K562 (cell line): ENCODE data around the gene ARHGEF6. TPM values are rescaled to one million over a fixed set of nuclear protein-coding genes. Genes with fewer than 3 reads are reported as not detected.

Experiments
- ATAC-seq: fragments of 200-7000 bp; cut with Tn5 transposase; 3 replicates; pipeline ENCODE4 v1.9.1; 2020; ENCODE audit warnings: moderate library complexity
- BruUV-seq: library from RNA; stranded (reverse); fragments of 400-500 nt; replicated peaks from 2 replicates; lab custom pipeline; 2021; lab: Mats Ljungman, UMichigan
- CTCF ChIA-PET: fragments of 300-600 bp; formaldehyde crosslinking; extraction: SDS; loops from one replicate; lab custom pipeline; 2021; ENCODE audit warnings: low intra/inter-chr PET ratio; lab: Yijun Ruan, JAX
- POLR2A ChIA-PET: fragments of 300-600, 350-650 bp; sonication (Branson Sonifier 250); formaldehyde crosslinking; extraction: SDS; loops from one replicate; lab custom pipeline; 2021; ENCODE audit warnings: antibody characterized with exemption, inconsistent platforms; lab: Yijun Ruan, JAX
- DNase-seq, 4 experiments: peaks; one replicate each; pipeline versions ENCODE4 v3.0.0 to v3.0.0-alpha.2; 2011 to 2018; ENCODE audit warnings: low spot score in 3 of 4, mixed read lengths in 3 of 4; ENCODE audit errors: extremely low read depth in 1 of 4
- FAIRE-seq: peaks from 2 replicates; lab custom pipeline; 2011; peaks lifted over from hg19 to GRCh38; lab: Jason Lieb, UNC
- H2AFZ ChIP-seq: 2 replicates; pipeline ENCODE4 v1.6.0; 2011; ENCODE audit warnings: low read depth, low read length, control low read depth, inconsistent platforms
- H3K27ac ChIP-seq: fragments of 200-600 bp; 3 replicates; pipeline ENCODE4 v1.8.0; 2011; ENCODE audit warnings: low read depth, mild to moderate bottlenecking, control low read depth, inconsistent platforms, low read length, moderate library complexity, mixed read lengths; ENCODE audit errors: extremely low read depth
- H3K27me3 ChIP-seq, 2 experiments: fragments of 300-600 bp in 1 of 2; 2 replicates in 1 of 2; 3 replicates in 1 of 2; pipeline versions ENCODE4 v1.6.0 to v1.8.0; 2011; ENCODE audit warnings: inconsistent platforms in 2 of 2, low read length in 2 of 2, mild to moderate bottlenecking in 1 of 2, mixed read lengths in 1 of 2, moderate library complexity in 1 of 2; ENCODE audit not compliant: control insufficient read depth in 2 of 2, insufficient read depth in 2 of 2
- H3K36me3 ChIP-seq: fragments of 300-600 bp; 3 replicates; pipeline ENCODE4 v1.8.0; 2011; ENCODE audit warnings: mild to moderate bottlenecking, low read length, inconsistent platforms; ENCODE audit not compliant: control insufficient read depth, insufficient read depth
- H3K4me1 ChIP-seq, 2 experiments: fragments of 200-600 bp in 1 of 2; replicated peaks in 1 of 2; 2 replicates in 1 of 2; 3 replicates in 1 of 2; pipeline versions ENCODE4 v1.5.1 to v1.8.0; 2011; ENCODE audit warnings: inconsistent platforms in 2 of 2, low read length in 2 of 2, mild to moderate bottlenecking in 1 of 2, mixed read lengths in 1 of 2, moderate library complexity in 1 of 2; ENCODE audit not compliant: control insufficient read depth in 2 of 2, insufficient read depth in 2 of 2
- H3K4me2 ChIP-seq: 2 replicates; pipeline ENCODE4 v1.6.1; 2011; ENCODE audit warnings: low read length, control low read depth, inconsistent platforms, mixed read lengths; ENCODE audit not compliant: insufficient read depth
- H3K4me3 ChIP-seq: fragments of 200-600 bp; sonication (generic), shearing (Covaris generic); 2 replicates; pipeline ENCODE4 v1.5.1; 2016; ENCODE audit warnings: control low read depth, inconsistent platforms
- H3K79me2 ChIP-seq: fragments of 200-600 bp; 3 replicates; pipeline ENCODE4 v1.8.0; 2011; ENCODE audit warnings: low read length, inconsistent platforms; ENCODE audit not compliant: control insufficient read depth, insufficient read depth
- H3K9ac ChIP-seq, 2 experiments: 2 replicates each; pipeline versions ENCODE4 v1.6.0 to v1.6.1; 2011; ENCODE audit warnings: low read depth in 2 of 2, low read length in 2 of 2, control low read depth in 1 of 2, inconsistent platforms in 1 of 2, mild to moderate bottlenecking in 1 of 2, mixed read lengths in 1 of 2; ENCODE audit not compliant: insufficient read depth in 1 of 2
- H3K9me1 ChIP-seq: one replicate; pipeline ENCODE4 v1.6.0; 2011; ENCODE audit warnings: inconsistent platforms, mild to moderate bottlenecking, low read length, moderate library complexity; ENCODE audit not compliant: control insufficient read depth, insufficient read depth
- H3K9me3 ChIP-seq: replicated peaks from 2 replicates; pipeline ENCODE4 v1.5.1; 2011; ENCODE audit warnings: low read depth, low read length, inconsistent platforms; ENCODE audit not compliant: control insufficient read depth, insufficient read depth
- H4K20me1 ChIP-seq: replicated peaks from 2 replicates; pipeline ENCODE4 v1.6.1; 2011; ENCODE audit warnings: low read length, inconsistent platforms, mixed read lengths; ENCODE audit not compliant: control insufficient read depth, insufficient read depth
- BHLHE40 ChIP-seq: IDR thresholded peaks from 2 replicates; pipeline ENCODE4 v1.6.1; 2011; ENCODE audit warnings: low read length, improper control_type of control experiment
- EP300 ChIP-seq: IDR thresholded peaks from 2 replicates; pipeline ENCODE4 v1.6.1; 2012; ENCODE audit warnings: low read length, improper control_type of control experiment
- HLTF ChIP-seq: fragments of 450-650 bp; IDR thresholded peaks from 2 replicates; pipeline ENCODE4 v1.6.1; 2016
- KAT8 ChIP-seq: fragments of 450-650 bp; IDR thresholded peaks from 2 replicates; pipeline ENCODE4 v1.6.1; 2016; ENCODE audit warnings: low read depth, mild to moderate bottlenecking
- KDM4B ChIP-seq, 2 experiments: fragments of 450-650 bp in 1 of 2; sonication (generic) in 1 of 2; IDR thresholded peaks; 2 replicates each; pipeline ENCODE4 v1.6.1; 2016 to 2017; ENCODE audit warnings: borderline replicate concordance in 2 of 2, antibody characterized with exemption in 1 of 2, low read depth in 1 of 2, mild to moderate bottlenecking in 1 of 2
- POLR2B ChIP-seq: fragments of 450-650 bp; IDR thresholded peaks from 2 replicates; pipeline ENCODE4 v1.6.1; 2018; ENCODE audit warnings: low read depth; ENCODE audit not compliant: partially characterized antibody
- RBM25 ChIP-seq: fragments of 200-400 bp; formaldehyde crosslinking; IDR thresholded peaks from 2 replicates; pipeline ENCODE4 v1.6.1; 2018; ENCODE audit warnings: low read length, low read depth, moderate library complexity; ENCODE audit not compliant: severe bottlenecking
- SLC30A9 ChIP-seq: fragments of 250-450 bp; sonication (Bioruptor Pico); IDR thresholded peaks from 2 replicates; pipeline ENCODE4 v1.8.0; 2022; ENCODE audit warnings: mild to moderate bottlenecking, moderate library complexity
- TAF7 ChIP-seq: fragments of 450-650 bp; IDR thresholded peaks from 2 replicates; pipeline ENCODE4 v1.6.1; 2016; ENCODE audit warnings: missing genetic modification characterization, missing compliant biosample characterization
- TCF7 ChIP-seq: sonication (generic); IDR thresholded peaks from 2 replicates; pipeline ENCODE4 v1.6.1; 2016; ENCODE audit warnings: antibody characterized with exemption, borderline replicate concordance
- TSC22D4 ChIP-seq: fragments of 450-650 bp; IDR thresholded peaks from 2 replicates; pipeline ENCODE4 v1.6.1; 2016; ENCODE audit warnings: missing genetic modification characterization, missing biosample characterization, control low read depth
- ZKSCAN8 ChIP-seq: fragments of 200-800 bp; sonication (Bioruptor generic); IDR thresholded peaks from 2 replicates; pipeline ENCODE4 v1.6.1; 2016; ENCODE audit warnings: missing genetic modification characterization, missing compliant biosample characterization
- ZNF561 ChIP-seq: fragments of 450-650 bp; formaldehyde crosslinking; conservative IDR thresholded peaks from 2 replicates; pipeline ENCODE4 v1.4.0; 2020; ENCODE audit warnings: mild to moderate bottlenecking, moderate library complexity
- ZNF668 ChIP-seq: fragments of 250-450 bp; sonication (Bioruptor Pico); IDR thresholded peaks from 2 replicates; pipeline ENCODE4 v1.8.0; 2022; ENCODE audit warnings: mild to moderate bottlenecking, inconsistent platforms
- ZSCAN29 ChIP-seq: fragments of 450-650 bp; IDR thresholded peaks from 2 replicates; pipeline ENCODE4 v1.6.1; 2017
- WGBS: fragments of 100-300 bp; shearing (Covaris generic); methylation state at CpG from one replicate; pipeline ENCODE4 v1.1.6; 2016; ENCODE audit warnings: low coverage, mixed read lengths; ENCODE audit not compliant: insufficient coverage; ENCODE audit errors: missing lambda C conversion rate; 5-methylcytosine and 5-hydroxymethylcytosine counted together
- in situ Hi-C: fragments of 300-500 bp; cut with MboI; formaldehyde crosslinking; loops from 4 replicates; pipeline ENCODE4 v1.15.0; 2018; ENCODE audit warnings: inconsistent platforms, mixed read lengths
- intact Hi-C: fragments of 100-400 bp; cut with micrococcal nuclease; formaldehyde crosslinking; loops from 2 replicates; pipeline ENCODE4 v1.14.2; 2022
- polyA plus RNA-seq, 8 experiments: library from polyadenylated mRNA; depleted of rRNA in 4 of 8; stranded (reverse) in 5 of 8; unstranded in 3 of 8; fragments of >200 nt; fragmentation: Nextera tagmentation in 2 of 8; fragmentation: Illumina TruSeq in 1 of 8; extraction: Ambion mirVana in 2 of 8; extraction: Trizol in 1 of 8; gene quantifications; 2 replicates each; pipeline versions ENCODE4 v1.2.1 to v1.2.3, GENCODE V29; 2011 to 2014; ENCODE audit warnings: inconsistent platforms in 1 of 8, missing spikeins in 1 of 8
- total RNA-seq, 7 experiments: library from RNA; depleted of rRNA in 6 of 7; stranded (reverse); fragments of >200 nt in 6 of 7; fragmentation: Illumina TruSeq in 2 of 7; extraction: Trizol in 2 of 7; gene quantifications; 2 replicates each; pipeline versions ENCODE4 v1.2.1 to v1.2.3, GENCODE V29; 2011 to 2021; ENCODE audit warnings: low replicate concordance in 1 of 7
- TF ChIP-seq, protein P1 (sequence below): fragments of 250-450 bp; sonication (Bioruptor Pico); IDR thresholded peaks from 2 replicates; pipeline ENCODE4 v1.4.0; 2020; ENCODE audit warnings: mild to moderate bottlenecking, moderate library complexity
- TF ChIP-seq, protein P2 (sequence below): IDR thresholded peaks from 2 replicates; pipeline ENCODE4 v1.6.1; 2011; ENCODE audit not compliant: insufficient read length; ENCODE audit errors: extremely low read depth

ARHGEF6 gene
- total and polyA plus RNA-seq, 9 of the 15 experiments (the other 6 are each of a cell fraction or from before 2014, with no cell fraction given): 2.9 to 22.1 (median 13.3) TPM

DNA sequence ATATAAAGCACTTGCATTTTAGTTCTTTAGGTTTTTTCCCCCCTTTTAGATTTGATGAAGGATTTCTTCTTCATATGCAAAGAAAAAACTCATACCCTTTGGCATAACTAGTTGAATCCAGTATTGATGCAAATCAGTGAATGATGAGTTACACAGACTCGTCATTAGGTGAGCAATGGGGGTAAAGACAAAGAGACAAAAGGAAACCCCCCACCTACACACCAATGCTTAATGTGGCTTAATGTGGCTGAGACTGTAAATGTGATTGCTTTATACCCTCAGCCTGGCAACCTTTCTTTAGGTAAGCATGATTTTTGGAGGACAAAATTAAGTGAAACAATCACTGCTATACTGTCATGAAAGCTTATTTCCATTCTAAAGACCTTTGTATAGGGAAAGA, 93.3 kb downstream of the ARHGEF6 start:
- no peaks in the 10 kb centered on the region for H3K36me3 ChIP-seq
- DNase-seq (no peak), ATAC-seq (no peak), FAIRE-seq (no peak)
- in situ Hi-C loops: loop anchor here (25.0 kb wide), 1 partner anchor 650 kb away; no protein-coding TSS in a partner anchor
- H3K4me3 ChIP-seq: no peak overlapping the region
- no peaks in the 10 kb centered on the region for H3K79me2 ChIP-seq
- H3K27ac ChIP-seq: no peak overlapping the region
- 0% methylated on average over 1 of the region's 1 CpG for WGBS
- H3K9me1 ChIP-seq: no peaks in the 10 kb centered on the region
- ChIA-PET CTCF (no interaction called here), POLR2A (no interaction called here)
- intact Hi-C loops: no loop called here
- H3K9me3 ChIP-seq: no peaks in the 10 kb centered on the region
- H3K9ac ChIP-seq: no peak overlapping the region
- no peaks in the 10 kb centered on the region for H4K20me1 ChIP-seq
- no peak overlapping the region for H3K4me2 ChIP-seq
- no peaks in the 10 kb centered on the region for H3K27me3 ChIP-seq
- TF ChIP-seq RBM25 (no peak), SLC30A9 (CRISPR knock-in tag) (no peak), ZKSCAN8 (CRISPR knock-in tag) (no peak), ZSCAN29 (no peak), ZNF668 (CRISPR knock-in tag) (no peak), TAF7 (tag) (no peak), TSC22D4 (tag) (no peak), POLR2B (no peak), KDM4B (IDR thresholded peaks at IDR 0.05; ENCODE audit: borderline replicate concordance in 2 of 2, low read depth in 1 of 2) (no peak), BHLHE40 (no peak), HLTF (no peak), KAT8 (no peak), ZNF561 (CRISPR knock-in tag) (no peak), EP300 (no peak), TCF7 (no peak)
- TF ChIP-seq, protein P1, sequence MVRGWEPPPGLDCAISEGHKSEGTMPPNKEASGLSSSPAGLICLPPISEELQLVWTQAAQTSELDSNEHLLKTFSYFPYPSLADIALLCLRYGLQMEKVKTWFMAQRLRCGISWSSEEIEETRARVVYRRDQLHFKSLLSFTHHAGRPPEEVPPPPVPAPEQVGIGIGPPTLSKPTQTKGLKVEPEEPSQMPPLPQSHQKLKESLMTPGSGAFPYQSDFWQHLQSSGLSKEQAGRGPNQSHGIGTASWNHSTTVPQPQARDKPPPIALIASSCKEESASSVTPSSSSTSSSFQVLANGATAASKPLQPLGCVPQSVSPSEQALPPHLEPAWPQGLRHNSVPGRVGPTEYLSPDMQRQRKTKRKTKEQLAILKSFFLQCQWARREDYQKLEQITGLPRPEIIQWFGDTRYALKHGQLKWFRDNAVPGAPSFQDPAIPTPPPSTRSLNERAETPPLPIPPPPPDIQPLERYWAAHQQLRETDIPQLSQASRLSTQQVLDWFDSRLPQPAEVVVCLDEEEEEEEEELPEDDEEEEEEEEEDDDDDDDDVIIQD (CRISPR knock-in tag): no peak
- TF ChIP-seq, protein P2, sequence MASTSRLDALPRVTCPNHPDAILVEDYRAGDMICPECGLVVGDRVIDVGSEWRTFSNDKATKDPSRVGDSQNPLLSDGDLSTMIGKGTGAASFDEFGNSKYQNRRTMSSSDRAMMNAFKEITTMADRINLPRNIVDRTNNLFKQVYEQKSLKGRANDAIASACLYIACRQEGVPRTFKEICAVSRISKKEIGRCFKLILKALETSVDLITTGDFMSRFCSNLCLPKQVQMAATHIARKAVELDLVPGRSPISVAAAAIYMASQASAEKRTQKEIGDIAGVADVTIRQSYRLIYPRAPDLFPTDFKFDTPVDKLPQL: no peak
- BruUV-seq: no TSS peak
- no peak overlapping the region for H2AFZ ChIP-seq
- H3K4me1 ChIP-seq: no peaks in the 10 kb centered on the region; a peak in 2 of 5 replicates
